ENCODE results near the gene PRM3. TPM values are rescaled to one million over a fixed set of nuclear protein-coding genes. Genes with fewer than 3 reads are reported as not detected.

Gene PRM3
- total and polyA plus RNA-seq, 2 of the 8 experiments (the other 6 are each of a cell fraction or from before 2014, with no cell fraction given), result not detected

DNA sequence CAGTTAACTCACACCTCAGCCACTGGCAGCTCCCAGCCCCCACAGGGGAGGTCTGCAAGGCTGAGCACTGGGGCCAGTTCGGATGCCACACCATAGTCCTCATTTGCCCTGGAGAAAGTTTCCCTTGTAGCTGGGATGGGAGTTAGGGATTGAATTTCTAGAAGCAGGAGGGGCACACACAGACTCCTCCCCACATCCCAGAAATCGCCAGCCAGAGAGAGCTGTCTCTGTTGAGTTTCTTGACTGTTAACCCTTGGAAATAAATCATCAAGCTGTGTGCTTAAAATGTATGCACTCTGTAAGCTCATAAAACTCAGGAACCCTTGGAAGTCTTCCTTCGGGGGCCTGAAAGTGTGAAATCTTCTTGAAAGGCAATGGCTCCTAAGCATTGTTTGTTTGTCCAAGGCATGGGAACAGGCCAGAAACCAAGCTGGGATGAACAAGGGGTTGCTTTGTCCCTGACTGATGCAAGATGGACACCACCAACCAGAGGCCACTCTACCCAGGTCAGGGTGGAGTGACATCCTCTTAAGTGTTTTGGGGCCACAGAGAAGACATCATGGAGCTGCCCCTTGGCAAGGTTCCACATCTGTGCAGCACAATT, 394 bp upstream of the PRM3 start:
- H4K20me1 ChIP-seq (replicated peaks in 1 of 2; ENCODE audit: control insufficient read depth in 1 of 2, insufficient read depth in 2 of 2, low read length in 2 of 2), result no peaks in the 10 kb centered on the region
- no peak for DNase-seq (ENCODE audit: low read depth in 1 of 2, low spot score in 2 of 2)
- H2BK15ac ChIP-seq (ENCODE audit: low read length), result 0 out of 2 replicates have a peak overlapping the region, but pooled peaks have one; percentile 46
- H3K27ac ChIP-seq (ENCODE audit: low read depth, low read length), result no peak overlapping the region
- no peak overlapping the region for H2AK5ac ChIP-seq (ENCODE audit: low read depth, low read length)
- no peaks in the 10 kb centered on the region for H3K36me3 ChIP-seq (ENCODE audit: control insufficient read depth in 2 of 4, insufficient read depth in 4 of 4, low read length in 3 of 4)
- 0 out of 2 replicates have a peak overlapping the region, but pooled peaks have one; percentile 52 for H2BK5ac ChIP-seq (ENCODE audit: low read depth, low read length)
- no peak overlapping the region for H4K5ac ChIP-seq (ENCODE audit: insufficient read length, low read depth, low read length)
- no peak overlapping the region for H3K23ac ChIP-seq (ENCODE audit: insufficient read length)
- no peak overlapping the region for H3K4ac ChIP-seq (replicated peaks; ENCODE audit: insufficient read length, low read depth, low read length)
- no peak overlapping the region for H3K4me3 ChIP-seq (ENCODE audit: extremely low read depth in 1 of 4, insufficient read depth in 2 of 4, low read depth in 3 of 4, low read length in 4 of 4)
- CTCF ChIA-PET (ENCODE audit: partially characterized antibody), result interaction anchor here (0.9 to 8.1 kb wide), 11 partner anchors 9 to 175 kb away, joined by 3 to 79 read pairs (median 4); partner anchors contain the start of gene SOCS1
- H4K8ac ChIP-seq (ENCODE audit: extremely low read depth, insufficient read depth, low read length), result no peak overlapping the region
- H3K18ac ChIP-seq (ENCODE audit: extremely low read depth, low read length), result peak overlapping the region; percentile 19; the same call in 1 of the 2 replicates
- H3K4me2 ChIP-seq (ENCODE audit: insufficient read depth in 1 of 2, low read depth in 2 of 2, low read length in 2 of 2), result no peak overlapping the region
- 85% methylated on average over 3 of the region's 3 CpGs; no CpG with 5 or more reads in 1 of the 2 experiments for WGBS, 2 experiments (ENCODE audit: extremely low coverage in 1 of 2, insufficient coverage in 1 of 2, insufficient read length in 1 of 2, insufficient replicate concordance in 2 of 2, low coverage in 1 of 2, low lambda C conversion rate in 2 of 2, missing lambda C conversion rate in 1 of 2)
- H2BK20ac ChIP-seq (ENCODE audit: low read length), result 0 out of 2 replicates have a peak overlapping the region, but pooled peaks have one; percentile 80
- H2BK12ac ChIP-seq (ENCODE audit: low read depth, low read length), result peak overlapping the region; percentile 90; the same call in 1 of the 2 replicates
- peak overlapping the region; percentile 65 for H2AFZ ChIP-seq (ENCODE audit: low read length)
- H3K9me3 ChIP-seq (ENCODE audit: insufficient read depth in 2 of 2, low read depth in 1 of 2, low read length in 1 of 2), result no peaks in the 10 kb centered on the region
- H4K91ac ChIP-seq (replicated peaks; ENCODE audit: insufficient read length, low read length), result no peak overlapping the region
- no peak overlapping the region for H2BK120ac ChIP-seq (replicated peaks; ENCODE audit: low read depth, low read length)
- H3K4me1 ChIP-seq (replicated peaks in 1 of 4; ENCODE audit: control insufficient read depth in 3 of 4, insufficient read depth in 4 of 4, low read length in 3 of 4), result peaks cover 0 to 5% (median 0%) of the 10 kb centered on the region in 4 experiments; a peak in 2 of 7 replicates
- H3K23me2 ChIP-seq (ENCODE audit: low read depth, low read length), result no peaks in the 10 kb centered on the region
- no peak overlapping the region for H3K9ac ChIP-seq (replicated peaks in 1 of 4; ENCODE audit: extremely low read depth in 1 of 4, low read depth in 3 of 4, low read length in 3 of 4)
- POLR2A ChIA-PET (ENCODE audit: partially characterized antibody), result interaction anchor here (0.9 to 2.7 kb wide), 7 partner anchors 13 to 80 kb away, joined by 3 to 11 read pairs (median 4); partner anchors contain the start of gene SOCS1
- no peak overlapping the region for H3K56ac ChIP-seq (replicated peaks; ENCODE audit: insufficient read length, low read depth, low read length)
- no peak for FAIRE-seq
- no peaks in the 10 kb centered on the region for H3K27me3 ChIP-seq (replicated peaks in 1 of 4; ENCODE audit: control insufficient read depth in 3 of 4, extremely low read depth in 1 of 4, insufficient read depth in 3 of 4, low read length in 3 of 4)
- no peaks in the 10 kb centered on the region for H3K79me2 ChIP-seq (ENCODE audit: control insufficient read depth in 1 of 2, insufficient read depth in 2 of 2, low read length in 2 of 2)
- no peaks in the 10 kb centered on the region for H3K79me1 ChIP-seq (ENCODE audit: low read depth, low read length)
- H3K14ac ChIP-seq (ENCODE audit: insufficient read length), result no peak overlapping the region
- TF ChIP-seq TAF1 (IDR thresholded peaks at IDR 0.05; ENCODE audit: low read depth, low read length) (no peak), YY1 (IDR thresholded peaks at IDR 0.05; ENCODE audit: low read depth, low read length) (no peak), MAFK (IDR thresholded peaks at IDR 0.05; ENCODE audit: low read depth, low read length) (no peak), NRF1 (IDR thresholded peaks at IDR 0.05; ENCODE audit: low read depth, low read length) (no peak), EP300 (IDR thresholded peaks at IDR 0.05; ENCODE audit: borderline replicate concordance in 1 of 2, low read depth in 2 of 2, low read length in 2 of 2) (no peak), BRCA1 (IDR thresholded peaks at IDR 0.05; ENCODE audit: low read depth, low read length) (no peak), RXRA (IDR thresholded peaks at IDR 0.05; ENCODE audit: insufficient read depth, low read depth, low read length) (no peak), HDAC6 (IDR thresholded peaks at IDR 0.05; ENCODE audit: low read depth, low read length) (no peak), SIN3A (conservative IDR thresholded peaks at IDR 0.05 in 1 of 2, IDR thresholded peaks at IDR 0.05 in 1 of 2; ENCODE audit: low read depth in 1 of 2, low read length in 2 of 2) (no peak), ASH2L (IDR thresholded peaks at IDR 0.05; ENCODE audit: low read length) (no peak), POLR2AphosphoS5 (IDR thresholded peaks at IDR 0.05; ENCODE audit: low read depth, low read length) (no peak), SP1 (IDR thresholded peaks at IDR 0.05; ENCODE audit: low read depth, low read length) (no peak)
- TF ChIP-seq, protein P1, sequence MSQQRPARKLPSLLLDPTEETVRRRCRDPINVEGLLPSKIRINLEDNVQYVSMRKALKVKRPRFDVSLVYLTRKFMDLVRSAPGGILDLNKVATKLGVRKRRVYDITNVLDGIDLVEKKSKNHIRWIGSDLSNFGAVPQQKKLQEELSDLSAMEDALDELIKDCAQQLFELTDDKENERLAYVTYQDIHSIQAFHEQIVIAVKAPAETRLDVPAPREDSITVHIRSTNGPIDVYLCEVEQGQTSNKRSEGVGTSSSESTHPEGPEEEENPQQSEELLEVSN (IDR thresholded peaks at IDR 0.05), result no peak
